C4-2B (cell line): Measurements from ENCODE around the gene FYCO1.

Source experiments
- H3K27ac ChIP-seq: fragments of 450-650 bp; 2 replicates; pipeline ENCODE4 v1.5.1; 2017
- CTCF ChIP-seq: fragments of 450-650 bp; conservative IDR thresholded peaks from 2 replicates; pipeline ENCODE4 v1.5.1; 2017; ENCODE audit warnings: mild to moderate bottlenecking
- ZFX ChIP-seq: fragments of 450-650 bp; IDR thresholded peaks from 2 replicates; pipeline ENCODE4 v1.6.1; 2017

Gene FYCO1

GRCh38 chr3:45980819-45981218, 14.8 kb downstream of the FYCO1 start:
- TF ChIP-seq CTCF = no peak
- TF ChIP-seq ZFX = no peak
- H3K27ac ChIP-seq = no peak overlapping the region

GRCh38 chr3:45980229-45980813, 15.3 kb downstream of the FYCO1 start:
- TF ChIP-seq CTCF (no peak), ZFX (no peak)
- no peak overlapping the region for H3K27ac ChIP-seq

GRCh38 chr3:45979378-45979777, 16.2 kb downstream of the FYCO1 start:
- TF ChIP-seq CTCF (no peak), ZFX (no peak)
- H3K27ac ChIP-seq = no peak overlapping the region

GRCh38 chr3:45978006-45978761, 17.4 kb downstream of the FYCO1 start:
- no peak overlapping the region for H3K27ac ChIP-seq
- no peak for TF ChIP-seq CTCF
- no peak for TF ChIP-seq ZFX

- no peak for TF ChIP-seq ZFX
- TF ChIP-seq CTCF = no peak
- no peak overlapping the region for H3K27ac ChIP-seq
Observed at GRCh38 chr3:45976191-45977091, 19.2 kb downstream of the FYCO1 start.

GRCh38 chr3:45975686-45976085, 19.9 kb downstream of the FYCO1 start:
- no peak for TF ChIP-seq CTCF
- no peak for TF ChIP-seq ZFX
- H3K27ac ChIP-seq = no peak overlapping the region

GRCh38 chr3:45974686-45975085, 20.9 kb downstream of the FYCO1 start:
- no peak for TF ChIP-seq ZFX
- TF ChIP-seq CTCF = no peak
- H3K27ac ChIP-seq = no peak overlapping the region
